Pancreas (tissue), 10 donors: ENCODE data around the gene RHBDL1. TPM values are rescaled to one million over a fixed set of nuclear protein-coding genes. Genes with fewer than 3 reads are reported as not detected.

ENCODE experiments used
- ATAC-seq, 4 donors: fragments of 200-7000 bp; cut with Tn5 transposase; one replicate each; pipeline versions ENCODE4 v1.8.0 to v1.9.1; 2020; ENCODE audit warnings: mild to moderate bottlenecking in 4 of 4, moderate library complexity in 4 of 4
- DNase-seq, 6 donors: peaks; one replicate each; pipeline ENCODE4 v3.0.0-alpha.2; 2020
- FAIRE-seq: peaks from 2 replicates; lab custom pipeline; 2012; peaks lifted over from hg19 to GRCh38; lab: Jason Lieb, UNC
- H3K27ac ChIP-seq, 4 donors: fragments of 200-600 bp; sonication (generic); 1 replicate in 3 of 4; 2 replicates in 1 of 4; pipeline versions ENCODE4 v1.5.0 to v1.8.0; 2020
- H3K27me3 ChIP-seq, 4 donors: fragments of 200-600 bp; one replicate each; pipeline ENCODE4 v1.8.0; 2021
- H3K36me3 ChIP-seq, 3 donors: fragments of 200-600 bp; sonication (generic) in 1 of 3; one replicate each; pipeline versions ENCODE4 v1.5.0 to v1.8.0; 2020 to 2021
- H3K4me1 ChIP-seq, 3 donors: fragments of 200-600 bp; one replicate each; pipeline ENCODE4 v1.8.0; 2021
- H3K4me3 ChIP-seq, 4 donors: fragments of 200-600 bp; sonication (generic) in 2 of 4; one replicate each; pipeline versions ENCODE4 v1.5.0 to v1.8.0; 2020 to 2021
- H3K9me3 ChIP-seq, 4 donors: fragments of 200-600 bp; one replicate each; pipeline ENCODE4 v1.8.0; 2021
- WGBS, 2 donors: extraction: QIAGEN DNeasy Blood & Tissue Kit; methylation state at CpG; one replicate each; pipeline ENCODE4 v1.1.7; 2013; 5-methylcytosine and 5-hydroxymethylcytosine counted together
- intact Hi-C, 3 donors: fragments of 100-400 bp; cut with DNase I; formaldehyde crosslinking; loops; one replicate each; pipeline versions ENCODE4 v1.11.1 to v1.14.2; 2022
- polyA plus RNA-seq, 2 donors: library from polyadenylated mRNA; stranded (reverse); fragments of 200-250 nt; gene quantifications; one replicate each; pipeline ENCODE4 v1.2.3, GENCODE V29; 2013
- total RNA-seq, 6 donors: library from RNA; stranded (reverse); fragmentation: NEBNext Ultra II Directional in 4 of 6; extraction: Animal tissue kit (Norgen Biotek cat#: 25700) in 4 of 6; gene quantifications; one replicate each; pipeline versions ENCODE4 v1.2.1 to v1.2.4, GENCODE V29; 2021 to 2023
- TF ChIP-seq, protein P1 (sequence below), 4 donors: fragments of 200-600 bp; sonication (generic) in 3 of 4; IDR thresholded peaks; one replicate each; pipeline versions ENCODE4 v1.5.0 to v1.8.0; 2021; ENCODE audit warnings: antibody characterized with exemption in 4 of 4
- donor health status: healthy with polysubstance abuse.
- donor health status: DM: no; HTN: no; CAD: no; lungs with moderate emphysema.
- donor health status: DM: no; HTN: no; CAD: no.
- donor health status: control.
- donor health status: control.
- donor health status: Bipolar disorder and iron deficiency.
- donor health status: DM: yes; HTN: yes; CAD: no.
- donor health status: DM: no; HTN: no; CAD: no.
- donor health status: DM: no; HTN: no; CAD: no.
- donor health status: DM: yes; HTN: yes; CAD: no.

The RHBDL1 gene
- total and polyA plus RNA-seq, 8 donors = 0.28 to 5.1 (median 0.98) TPM

DNA sequence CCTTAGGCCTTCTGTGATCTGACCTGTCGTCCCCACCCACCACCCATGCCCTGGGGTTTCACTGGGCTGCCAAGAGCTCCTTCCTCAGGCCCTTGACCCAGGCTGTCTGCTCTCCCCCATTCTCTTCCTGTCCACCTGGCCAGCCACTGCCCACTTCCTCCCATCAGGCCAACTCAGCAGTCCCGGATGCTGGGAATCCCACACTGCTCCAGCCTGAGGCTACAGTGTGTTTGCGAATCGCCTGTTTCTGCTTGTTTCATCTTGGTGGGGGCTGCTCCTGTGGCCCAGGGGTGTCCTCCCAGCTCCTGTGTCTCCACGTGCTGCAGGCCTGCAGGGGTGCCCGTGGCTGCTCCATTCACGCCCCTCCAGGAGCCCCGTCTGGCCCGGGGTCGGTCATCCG lies 38.6 kb downstream of the RHBDL1 start:
- Histone ChIP-seq H3K4me1 (peaks cover 0 to 13% (median 10%) of the 10 kb centered on the region in 3 donors), H3K36me3 (no peaks in the 10 kb centered on the region), H3K4me3 (peak overlapping the region in 1 of 4 donors; percentile 38), H3K27me3 (peaks cover 0 to 10% (median 0%) of the 10 kb centered on the region in 4 donors), H3K27ac (no peak overlapping the region), H3K9me3 (no peaks in the 10 kb centered on the region)
- FAIRE-seq (no peak), ATAC-seq (no peak), DNase-seq (no peak)
- intact Hi-C loops = loop anchor here in 2 of 3 donors (2.0 to 10.0 kb wide), 3 partner anchors 73 to 343 kb away; no protein-coding TSS in a partner anchor
- WGBS, 2 donors = 73 to 81% methylated on average over 11 of the region's 11 CpGs
- TF ChIP-seq, protein P1, sequence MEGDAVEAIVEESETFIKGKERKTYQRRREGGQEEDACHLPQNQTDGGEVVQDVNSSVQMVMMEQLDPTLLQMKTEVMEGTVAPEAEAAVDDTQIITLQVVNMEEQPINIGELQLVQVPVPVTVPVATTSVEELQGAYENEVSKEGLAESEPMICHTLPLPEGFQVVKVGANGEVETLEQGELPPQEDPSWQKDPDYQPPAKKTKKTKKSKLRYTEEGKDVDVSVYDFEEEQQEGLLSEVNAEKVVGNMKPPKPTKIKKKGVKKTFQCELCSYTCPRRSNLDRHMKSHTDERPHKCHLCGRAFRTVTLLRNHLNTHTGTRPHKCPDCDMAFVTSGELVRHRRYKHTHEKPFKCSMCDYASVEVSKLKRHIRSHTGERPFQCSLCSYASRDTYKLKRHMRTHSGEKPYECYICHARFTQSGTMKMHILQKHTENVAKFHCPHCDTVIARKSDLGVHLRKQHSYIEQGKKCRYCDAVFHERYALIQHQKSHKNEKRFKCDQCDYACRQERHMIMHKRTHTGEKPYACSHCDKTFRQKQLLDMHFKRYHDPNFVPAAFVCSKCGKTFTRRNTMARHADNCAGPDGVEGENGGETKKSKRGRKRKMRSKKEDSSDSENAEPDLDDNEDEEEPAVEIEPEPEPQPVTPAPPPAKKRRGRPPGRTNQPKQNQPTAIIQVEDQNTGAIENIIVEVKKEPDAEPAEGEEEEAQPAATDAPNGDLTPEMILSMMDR (IDR thresholded peaks at IDR 0.05) = no peak

DNA sequence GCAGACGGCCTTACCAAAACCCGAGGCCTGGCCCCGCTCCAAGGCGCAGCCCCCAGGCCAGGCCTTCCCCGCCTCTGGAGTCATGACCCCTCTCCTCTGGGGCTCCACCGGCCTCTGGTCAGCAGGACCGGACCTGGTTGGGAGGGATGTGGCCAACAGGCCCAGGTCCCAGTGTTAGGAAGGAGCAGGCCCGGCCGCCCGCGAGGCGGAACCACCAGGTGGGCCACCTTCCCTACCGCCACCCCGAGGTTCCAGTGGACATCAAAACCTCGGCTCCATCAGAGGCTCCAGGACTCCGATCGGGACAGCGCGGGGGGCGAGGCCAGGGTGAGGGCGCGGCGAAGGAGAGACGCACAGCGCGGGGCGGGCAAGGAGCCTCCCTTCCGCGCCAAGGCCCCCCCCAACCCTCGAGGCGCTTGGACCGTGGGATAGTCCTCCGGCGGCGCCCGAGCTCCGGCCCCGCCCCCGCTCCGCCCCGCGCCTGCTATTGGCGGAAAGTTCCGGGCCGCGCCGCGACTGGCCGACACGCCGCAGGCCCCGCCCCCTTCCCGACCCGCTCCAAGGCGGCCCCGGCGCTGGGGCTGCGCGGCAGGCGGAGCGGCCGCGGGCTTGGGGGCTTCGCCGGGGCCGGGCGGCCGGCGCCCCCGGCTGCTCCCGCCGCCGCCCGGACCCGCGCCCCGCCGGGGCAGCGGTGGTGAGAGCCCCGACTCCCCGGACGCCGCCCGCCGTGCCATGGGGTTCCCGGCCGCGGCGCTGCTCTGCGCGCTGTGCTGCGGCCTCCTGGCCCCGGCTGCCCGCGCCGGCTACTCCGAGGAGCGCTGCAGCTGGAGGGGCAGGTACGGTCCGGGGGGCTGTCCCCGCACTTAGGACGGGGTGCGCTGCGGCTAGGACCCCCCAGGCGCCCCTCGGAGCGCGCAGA lies 39.3 kb downstream of the RHBDL1 start, which contains the start of gene METRN:
Gene METRN (plus strand): TSS at position 561 of the 919 bp plus-strand sequence. CDS start 172 bp downstream, at position 733.
- peak within 1 kb of the TSS; percentile 56 to 89 (median 68) for H3K4me3 ChIP-seq
- TF ChIP-seq, protein P1 (IDR thresholded peaks at IDR 0.05) = no peak
- DNase-seq (peak; percentile 87 to 98 (median 94)), FAIRE-seq (no peak), ATAC-seq (peak; percentile 78 to 91 (median 86))
- no peaks in the 10 kb centered on the region for H3K9me3 ChIP-seq
- H3K27me3 ChIP-seq = peaks cover 0 to 10% (median 0%) of the 10 kb centered on the region in 4 donors
- H3K27ac ChIP-seq = peak within 1 kb of the TSS; percentile 36 to 60 (median 50)
- 5 to 10% methylated on average over 41 to 108 of the region's 108 CpGs for WGBS, 2 donors
- peaks cover 3 to 17% (median 14%) of the 10 kb centered on the region in 3 donors for H3K4me1 ChIP-seq
- intact Hi-C loops = loop anchor here in 2 of 3 donors (2.0 to 10.0 kb wide), 3 partner anchors 72 to 342 kb away; no protein-coding TSS in a partner anchor
- no peaks in the 10 kb centered on the region for H3K36me3 ChIP-seq

DNA sequence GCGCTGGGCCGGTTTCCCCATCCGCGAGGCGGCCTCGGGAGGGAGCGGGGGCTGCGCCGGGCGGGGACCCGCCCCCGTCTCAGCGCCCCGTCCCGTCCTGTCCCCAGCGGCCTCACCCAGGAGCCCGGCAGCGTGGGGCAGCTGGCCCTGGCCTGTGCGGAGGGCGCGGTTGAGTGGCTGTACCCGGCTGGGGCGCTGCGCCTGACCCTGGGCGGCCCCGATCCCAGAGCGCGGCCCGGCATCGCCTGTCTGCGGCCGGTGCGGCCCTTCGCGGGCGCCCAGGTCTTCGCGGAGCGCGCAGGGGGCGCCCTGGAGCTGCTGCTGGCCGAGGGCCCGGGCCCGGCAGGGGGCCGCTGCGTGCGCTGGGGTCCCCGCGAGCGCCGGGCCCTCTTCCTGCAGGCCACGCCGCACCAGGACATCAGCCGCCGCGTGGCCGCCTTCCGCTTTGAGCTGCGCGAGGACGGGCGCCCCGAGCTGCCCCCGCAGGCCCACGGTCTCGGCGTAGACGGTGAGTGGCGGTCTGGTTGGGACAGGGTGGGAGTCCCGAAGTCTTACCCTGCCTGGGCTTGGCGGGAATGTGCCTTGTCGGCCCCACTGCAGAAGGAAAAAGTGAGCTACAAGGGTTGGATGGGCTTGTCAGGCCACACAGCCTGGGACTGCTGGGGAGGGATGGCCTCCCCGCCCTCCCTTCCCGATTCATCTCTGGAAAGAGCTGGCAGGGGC lies 40.2 kb downstream of the RHBDL1 start:
- Histone ChIP-seq H3K27me3 (peaks cover 0 to 9% (median 0%) of the 10 kb centered on the region in 4 donors), H3K4me1 (peaks cover 6 to 23% (median 18%) of the 10 kb centered on the region in 3 donors), H3K36me3 (no peaks in the 10 kb centered on the region), H3K4me3 (peak overlapping the region; percentile 56 to 89 (median 68)), H3K27ac (peak overlapping the region; percentile 36 to 60 (median 50)), H3K9me3 (no peaks in the 10 kb centered on the region)
- WGBS, 2 donors = 3% methylated on average over 48 to 74 of the region's 74 CpGs
- TF ChIP-seq, protein P1 (IDR thresholded peaks at IDR 0.05) = no peak
- ATAC-seq = peak in 3 of 4 donors; percentile 2 to 10 (median 3)
- DNase-seq = peak in 1 of 6 donors; percentile 78
- intact Hi-C loops = loop anchor here in 2 of 3 donors (2.0 to 10.0 kb wide), 2 partner anchors 71 to 339 kb away; no protein-coding TSS in a partner anchor
- no peak for FAIRE-seq

DNA sequence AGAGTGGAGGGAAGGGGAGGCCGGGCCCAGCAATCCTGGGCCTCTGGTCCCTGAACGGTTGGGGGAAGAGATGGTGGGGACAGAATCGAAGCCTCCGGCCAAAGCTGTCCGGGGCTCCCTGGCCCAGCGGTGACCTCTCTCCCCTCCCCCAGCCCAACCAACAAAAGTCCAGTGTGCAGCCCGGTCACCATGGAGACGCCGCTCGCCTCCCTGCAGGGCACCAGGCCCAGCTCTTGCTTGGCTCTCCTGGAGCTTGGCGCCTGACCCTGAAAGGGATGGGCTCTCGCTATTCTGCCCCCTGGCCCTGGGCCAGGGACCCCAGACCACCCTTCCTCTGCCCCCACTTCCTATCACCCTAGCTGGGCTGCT lies 40.7 kb downstream of the RHBDL1 start:
- FAIRE-seq = no peak
- peaks cover 0 to 4% (median 0%) of the 10 kb centered on the region in 4 donors for H3K27me3 ChIP-seq
- peak overlapping the region in 3 of 4 donors; percentile 56 to 89 (median 67) for H3K4me3 ChIP-seq
- H3K36me3 ChIP-seq = no peaks in the 10 kb centered on the region
- TF ChIP-seq, protein P1 (IDR thresholded peaks at IDR 0.05) = no peak
- DNase-seq = peak in 4 of 6 donors; percentile 68 to 83 (median 74)
- WGBS, 2 donors = 12 to 15% methylated on average over 12 of the region's 12 CpGs
- peak in 2 of 4 donors; percentile 26 to 34 for ATAC-seq
- peak overlapping the region; percentile 44 to 68 (median 52) for H3K27ac ChIP-seq
- no peaks in the 10 kb centered on the region for H3K9me3 ChIP-seq
- intact Hi-C loops = loop anchor here in 1 of 3 donors (10.0 kb wide), 1 partner anchor 339 kb away; no protein-coding TSS in a partner anchor
- peaks cover 6 to 23% (median 18%) of the 10 kb centered on the region in 3 donors for H3K4me1 ChIP-seq
